ENCODE data around the gene CSNK1G2.

Gene CSNK1G2

DNA sequence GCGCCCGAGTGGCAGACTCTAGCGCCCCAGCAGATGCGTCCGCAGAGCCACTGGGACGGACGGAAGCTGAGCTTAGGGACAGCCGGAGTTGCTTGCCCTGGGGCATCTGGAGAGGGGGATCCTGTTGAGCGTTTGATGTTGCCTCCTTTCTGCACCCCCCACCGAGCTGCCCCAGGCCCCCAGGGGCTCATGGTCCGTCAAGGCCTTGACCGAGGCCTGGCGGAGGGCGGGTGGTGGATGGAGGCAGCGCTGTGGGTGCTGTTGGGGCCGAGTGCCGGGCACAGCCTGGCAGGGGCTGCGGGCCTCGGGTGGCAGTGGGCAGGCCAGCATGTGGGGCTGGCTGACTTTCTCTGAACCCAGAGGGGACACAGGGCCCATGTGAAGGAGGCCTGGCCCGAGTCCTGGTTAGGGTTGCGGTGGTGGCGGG, 2.7 kb downstream of the CSNK1G2 start:
- DNase-seq: no peak

DNA sequence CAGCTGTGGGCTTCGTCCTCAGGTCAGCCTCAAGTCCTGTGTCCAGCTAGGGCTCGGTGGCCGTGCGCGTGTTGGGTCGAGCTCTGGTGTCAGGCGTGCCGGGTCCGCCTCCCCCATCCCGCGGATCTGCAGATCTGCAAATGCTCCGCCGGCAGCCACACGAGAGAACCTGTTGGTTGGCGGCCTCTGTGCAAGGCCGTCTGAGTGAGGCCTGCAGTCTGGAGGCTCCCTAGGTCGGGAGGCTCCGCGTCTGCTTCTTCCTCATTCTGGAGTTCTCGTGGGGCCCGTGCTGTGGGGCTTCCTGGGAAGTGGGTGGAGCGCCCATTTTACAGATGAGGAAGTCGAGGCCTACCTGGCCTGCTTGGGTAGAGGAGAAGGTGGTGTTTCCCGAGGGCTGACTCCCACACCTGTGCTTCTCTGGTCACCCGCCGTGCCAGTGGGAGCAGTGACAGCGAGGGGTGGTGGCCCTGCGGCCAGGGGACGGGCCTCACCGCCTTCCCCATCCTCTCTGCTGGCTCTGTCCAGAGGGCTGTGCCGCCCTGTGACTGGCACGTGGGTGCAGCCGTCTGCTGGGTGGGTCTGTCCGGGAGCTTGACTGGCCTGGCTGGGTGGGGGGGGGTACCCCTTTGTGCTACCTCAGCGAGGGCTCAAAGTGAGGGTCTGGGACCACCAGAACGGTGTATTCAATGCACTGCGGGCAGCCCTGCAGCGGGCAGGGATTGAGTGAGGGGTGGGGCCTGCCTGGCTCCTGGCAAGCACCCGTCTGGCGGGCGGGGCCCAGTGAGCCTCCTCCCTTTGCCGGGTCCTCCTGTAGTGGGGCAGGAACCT, 3.3 kb downstream of the CSNK1G2 start:
- no peak for DNase-seq

- DNase-seq: no peak
These were observed 4.1 kb downstream of the CSNK1G2 start for GRCh38 chr19:1944916-1945561.

DNA sequence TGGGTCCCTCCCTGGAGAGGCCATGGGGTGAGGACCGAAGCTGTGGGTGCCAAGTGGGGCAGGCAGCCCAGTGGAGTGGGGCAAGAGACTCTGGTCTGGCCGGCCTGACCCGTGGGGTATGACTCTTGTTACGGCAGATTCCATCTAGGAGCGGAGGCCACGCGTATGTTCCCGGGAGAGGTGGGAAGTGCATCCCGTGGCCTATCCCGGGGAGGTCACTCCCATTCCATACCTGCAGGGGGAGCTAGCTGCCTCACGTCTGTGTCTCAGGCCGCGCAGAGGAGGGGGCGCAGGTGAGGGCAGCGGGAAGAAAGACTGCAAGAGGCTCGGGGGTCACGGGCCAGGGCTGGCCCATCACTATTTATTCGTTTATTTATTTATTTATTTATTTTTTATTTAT, 4.9 kb downstream of the CSNK1G2 start:
- DNase-seq: peak in 6 of 51 donors; percentile 10 to 27 (median 16)

GRCh38 chr19:1947651-1948209, 6.8 kb downstream of the CSNK1G2 start:
- no peak for DNase-seq

DNA sequence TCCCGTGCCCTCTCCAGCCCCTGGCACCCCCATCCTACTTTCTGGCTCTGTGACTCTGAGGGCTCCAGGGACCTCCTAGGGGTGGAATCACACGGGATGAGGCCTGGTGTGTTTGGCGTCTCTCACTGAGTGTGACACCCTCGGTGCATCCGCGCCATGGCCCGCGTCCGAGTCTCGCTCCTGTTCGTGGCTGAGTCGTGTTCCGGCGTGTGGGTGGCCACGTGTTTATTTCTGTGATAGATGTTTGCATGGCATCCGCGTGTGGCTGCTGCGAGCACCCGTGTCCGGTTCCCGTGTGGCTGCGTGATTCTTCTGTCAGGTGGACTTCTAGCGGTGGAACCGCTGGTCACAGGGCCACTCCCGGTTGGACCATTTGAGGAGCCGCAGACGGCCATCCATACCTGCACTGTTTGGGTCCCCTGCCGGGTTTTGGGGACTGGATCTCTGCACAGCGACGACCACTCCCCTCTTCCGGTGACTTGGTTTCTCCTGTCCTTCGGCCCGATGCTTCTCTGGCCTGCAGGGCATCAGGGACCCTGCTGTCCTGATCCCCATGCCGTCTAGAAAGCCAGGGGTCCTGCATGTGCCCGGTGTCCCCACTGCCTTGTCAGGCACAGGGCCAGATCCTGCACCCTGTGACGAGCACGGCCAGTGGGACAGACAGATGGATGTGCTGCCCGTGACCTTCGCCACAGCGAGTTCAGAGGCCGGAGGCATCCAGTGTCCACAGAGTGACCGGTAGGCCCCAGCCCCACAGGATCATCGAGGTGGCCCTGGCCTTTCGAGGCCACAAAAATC, 8.5 kb downstream of the CSNK1G2 start:
- DNase-seq: no peak

DNA sequence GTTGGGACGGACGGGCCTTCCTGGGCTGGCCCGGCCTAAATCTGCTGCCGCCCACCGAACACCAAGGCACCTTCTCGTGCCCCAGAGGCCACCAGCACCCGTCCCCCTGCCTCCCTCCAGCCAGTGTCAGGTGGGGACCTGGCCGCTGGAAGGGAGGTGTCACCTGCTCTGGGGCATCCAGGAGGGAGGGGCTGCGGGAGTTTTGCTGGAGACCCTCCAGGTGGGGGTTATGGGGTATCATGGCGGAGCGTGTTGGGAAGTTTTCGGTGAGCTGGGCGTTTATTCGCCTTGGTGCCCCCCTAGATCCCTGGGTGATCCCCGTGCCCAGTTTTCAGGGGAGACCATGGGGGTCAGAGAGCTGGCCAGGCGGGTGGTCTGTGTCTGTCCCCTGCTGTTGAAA, 9.7 kb downstream of the CSNK1G2 start:
- DNase-seq: no peak

DNA sequence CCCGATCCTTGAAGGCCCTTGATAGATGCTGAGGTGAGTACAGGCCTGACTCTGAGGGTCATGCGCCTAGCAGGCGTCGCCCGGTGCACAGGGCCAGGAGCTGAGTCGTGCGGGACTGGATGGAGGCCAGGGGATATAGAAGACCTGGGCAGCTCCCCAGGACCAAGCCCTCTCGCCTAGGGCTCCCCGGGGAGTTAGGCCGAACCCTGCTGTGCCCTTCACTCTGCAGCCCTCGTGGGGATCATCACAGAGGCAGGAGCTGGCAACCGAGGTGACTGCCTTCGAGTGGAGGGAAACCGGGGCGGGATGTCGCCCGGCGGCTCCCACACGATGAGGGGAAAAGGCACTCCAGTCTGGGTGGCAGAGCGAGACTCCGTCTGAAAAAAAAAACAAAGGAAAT, 11.7 kb downstream of the CSNK1G2 start:
- no peak for DNase-seq

DNA sequence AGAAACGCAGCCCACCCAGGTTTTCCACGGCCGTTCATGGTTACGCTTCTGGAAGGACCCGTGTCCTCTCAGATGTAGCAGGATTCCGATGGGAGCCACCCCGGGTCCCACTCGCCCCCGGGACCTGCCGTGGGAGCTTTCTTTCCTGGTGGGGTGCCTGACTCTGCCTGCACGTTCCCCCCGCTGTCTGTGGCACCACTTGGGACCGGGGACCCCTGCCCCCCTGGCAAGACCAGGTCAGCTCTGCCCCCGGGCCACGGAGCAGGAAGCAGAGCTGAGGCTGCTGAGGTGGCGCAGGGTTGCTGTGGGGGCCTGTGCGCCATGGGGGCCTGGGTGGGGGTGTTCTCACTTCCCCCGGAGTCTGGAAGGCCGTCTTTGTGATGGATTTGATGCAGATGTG, 12.1 kb downstream of the CSNK1G2 start:
- no peak for DNase-seq

DNA sequence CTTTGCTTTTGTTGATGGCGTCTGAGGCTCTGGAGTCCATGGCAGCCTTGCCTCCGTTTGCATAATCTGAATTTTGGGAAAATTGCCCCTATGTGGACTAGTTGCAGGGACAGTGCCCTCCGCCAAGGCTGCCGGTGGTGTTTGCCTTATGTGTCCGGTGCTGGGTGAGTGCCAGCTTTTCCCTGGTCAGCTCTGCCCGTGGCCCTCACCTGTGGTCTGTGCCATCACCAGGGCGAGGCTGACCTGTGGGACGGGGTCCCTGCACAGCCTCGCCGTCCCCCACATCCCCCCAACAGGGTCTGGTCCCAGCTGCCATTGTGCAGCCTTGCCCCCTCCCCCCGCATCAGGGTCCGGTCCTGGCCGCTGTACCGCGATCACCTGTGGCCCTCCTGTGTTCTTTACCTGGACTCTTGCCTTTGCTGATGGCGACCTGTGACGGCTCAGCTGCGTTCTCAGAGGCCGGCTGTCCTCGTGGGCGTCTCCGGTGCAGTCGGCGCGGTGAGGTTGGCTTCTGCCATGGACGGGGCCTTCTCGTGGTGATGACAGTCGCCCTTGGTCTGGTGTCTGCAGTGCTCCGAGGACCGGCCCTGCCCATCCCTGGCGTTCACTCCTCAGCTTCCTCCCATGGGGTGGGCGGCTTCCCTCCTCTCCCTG, 12.6 kb downstream of the CSNK1G2 start:
- no peak for DNase-seq

GRCh38 chr19:1954532-1954933, 13.6 kb downstream of the CSNK1G2 start:
- DNase-seq: no peak

GRCh38 chr19:1955171-1956121, 14.5 kb downstream of the CSNK1G2 start:
- no peak for DNase-seq

- no peak for DNase-seq
These were observed 15.1 kb downstream of the CSNK1G2 start for GRCh38 chr19:1956122-1956494.

DNA sequence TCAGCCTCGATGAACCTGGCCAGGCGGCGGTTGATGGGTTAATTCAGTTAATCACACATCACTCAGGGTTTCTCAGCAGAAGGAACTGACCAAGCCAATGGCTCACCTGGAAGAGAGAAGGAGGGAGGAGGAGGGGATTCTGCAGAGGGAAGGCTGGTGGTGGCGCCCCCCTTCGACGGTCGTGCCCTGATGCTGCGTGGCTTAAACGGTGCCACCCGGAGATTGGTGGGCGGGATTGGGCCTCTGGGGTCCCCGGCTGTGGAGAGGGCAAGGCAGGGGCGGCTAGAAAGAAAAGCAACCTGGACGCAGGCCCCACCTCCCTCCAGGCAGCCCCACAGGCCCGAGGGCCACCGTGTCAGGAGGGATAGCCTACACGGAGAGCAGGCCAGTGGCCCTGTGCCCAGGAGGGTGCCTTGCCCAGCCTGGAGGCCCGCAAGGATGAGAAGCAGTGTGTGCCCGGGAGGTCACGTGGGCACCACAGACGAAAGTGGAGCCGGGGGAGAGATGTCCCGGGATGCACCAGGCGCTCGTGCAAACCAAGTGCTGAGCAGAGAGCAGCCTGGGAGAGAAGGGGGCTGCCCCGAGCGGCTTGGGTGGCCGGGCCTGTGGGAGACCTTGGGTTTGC, 16.0 kb downstream of the CSNK1G2 start:
- DNase-seq: peak in 50 of 51 donors; percentile 26 to 94 (median 82)

DNA sequence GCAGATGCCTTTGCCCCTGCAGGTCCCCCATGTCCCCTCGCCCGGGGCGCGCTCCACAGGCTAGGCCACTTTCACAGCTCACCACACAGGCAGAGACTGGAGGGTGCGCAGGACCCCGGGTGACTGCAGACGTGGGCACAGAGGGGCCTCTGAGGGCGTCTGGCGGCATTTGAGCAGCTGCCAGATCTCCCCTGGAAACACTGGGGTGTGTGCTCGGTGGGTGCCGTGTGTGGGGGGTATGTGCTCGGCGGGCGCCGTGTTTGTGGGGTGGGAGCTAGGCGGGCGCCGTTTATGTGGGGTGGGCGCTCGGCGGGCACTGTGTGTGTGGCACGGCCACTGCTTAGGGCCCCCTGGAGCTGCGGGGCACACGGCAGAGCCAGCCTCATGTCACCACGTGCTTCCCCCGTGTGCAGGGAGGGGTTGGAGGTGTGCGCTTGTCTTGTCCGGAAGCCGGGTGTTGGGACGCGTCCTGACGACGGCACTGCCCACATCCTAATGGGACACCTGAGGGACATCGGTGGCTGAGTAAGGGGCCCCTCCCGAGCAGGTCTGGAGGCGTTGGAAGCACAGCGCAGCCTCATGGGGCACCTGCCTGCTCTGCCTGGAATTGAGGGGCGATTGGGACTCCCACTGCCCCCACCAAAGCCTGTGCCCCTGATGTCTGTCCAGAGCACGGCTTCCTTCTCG, 16.7 kb downstream of the CSNK1G2 start:
- no peak for DNase-seq

DNA sequence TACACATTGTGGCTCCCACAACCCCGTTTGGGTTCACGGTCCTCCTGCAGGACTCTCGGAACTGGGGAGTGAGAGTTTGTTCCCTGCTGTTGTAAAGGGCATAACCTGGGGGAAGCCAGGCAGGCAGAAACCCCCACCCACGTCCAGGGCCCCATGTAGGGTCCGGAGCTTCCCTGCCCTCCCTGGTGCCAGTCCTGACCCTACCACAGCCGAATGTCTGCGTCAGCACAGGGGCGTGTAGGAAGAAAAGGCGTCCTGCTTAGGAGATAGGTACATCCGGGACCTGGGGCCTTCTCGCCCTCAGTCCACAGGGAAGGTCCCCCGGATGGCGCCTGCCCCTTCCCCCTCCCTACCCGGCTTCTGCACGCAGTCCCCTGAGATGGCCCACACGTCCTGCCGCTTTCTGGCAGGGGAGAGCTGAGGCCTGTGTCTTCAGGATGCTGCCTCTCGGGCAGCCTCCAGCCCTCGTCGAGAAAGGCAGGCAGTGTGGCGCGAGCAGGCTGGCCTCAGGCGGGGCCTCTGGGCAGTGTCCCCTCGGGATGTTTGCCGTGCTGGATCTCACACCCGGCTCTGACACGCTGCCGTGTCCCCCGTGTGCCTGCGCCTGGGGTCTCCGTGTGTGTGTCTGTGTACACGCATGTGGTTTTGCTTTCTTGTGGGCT, 19.1 kb downstream of the CSNK1G2 start:
- no peak for DNase-seq

DNA sequence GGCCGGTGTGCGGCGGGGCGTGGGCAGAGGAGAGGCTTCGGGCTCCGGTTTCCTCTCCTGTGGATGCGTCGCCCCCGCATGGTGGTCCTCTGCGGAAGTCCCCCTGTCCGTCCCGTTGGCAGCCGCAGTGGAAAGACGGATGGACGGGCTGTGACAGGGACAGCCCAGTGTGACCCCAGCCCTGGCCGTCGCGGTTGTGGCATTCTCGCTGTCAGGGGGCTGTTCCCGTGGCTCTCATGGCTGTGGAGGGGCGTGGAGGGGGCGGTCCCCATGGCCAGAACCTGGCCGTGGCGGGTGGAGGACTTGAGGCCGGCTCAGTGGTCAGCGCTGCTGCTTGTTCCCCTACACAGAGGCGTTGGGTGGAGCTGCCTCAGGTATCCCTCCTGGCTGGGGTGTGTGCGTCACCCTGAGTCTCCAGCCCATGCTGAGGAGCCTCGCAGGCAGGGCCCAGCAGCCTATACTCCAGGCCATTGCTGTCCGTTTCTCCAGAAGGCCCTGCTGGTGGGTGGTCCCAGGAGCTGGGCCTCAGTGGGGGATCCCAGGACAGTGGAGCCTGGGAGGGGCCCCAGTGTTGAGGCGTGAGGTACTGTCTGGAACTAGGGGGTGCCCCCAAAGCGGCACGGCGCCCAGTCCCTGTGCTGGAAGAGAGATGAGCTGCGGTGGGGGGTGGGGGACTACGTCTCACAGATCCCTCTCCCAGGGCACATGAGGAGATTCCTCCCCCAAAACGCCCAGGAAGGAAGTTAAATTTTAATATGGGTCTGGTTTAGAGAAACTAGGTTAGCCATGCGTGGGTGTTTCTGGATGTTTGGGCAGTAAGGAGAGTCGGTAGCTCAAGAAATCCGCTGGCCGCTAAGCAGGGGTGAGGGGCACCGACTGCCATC, 20.3 kb downstream of the CSNK1G2 start:
- no peak for DNase-seq

GRCh38 chr19:1962674-1963073, 21.7 kb downstream of the CSNK1G2 start:
- DNase-seq: no peak

Measured in hypothalamus (tissue), 51 donors.